ENCODE measurements around the gene HNRNPC.

DNA sequence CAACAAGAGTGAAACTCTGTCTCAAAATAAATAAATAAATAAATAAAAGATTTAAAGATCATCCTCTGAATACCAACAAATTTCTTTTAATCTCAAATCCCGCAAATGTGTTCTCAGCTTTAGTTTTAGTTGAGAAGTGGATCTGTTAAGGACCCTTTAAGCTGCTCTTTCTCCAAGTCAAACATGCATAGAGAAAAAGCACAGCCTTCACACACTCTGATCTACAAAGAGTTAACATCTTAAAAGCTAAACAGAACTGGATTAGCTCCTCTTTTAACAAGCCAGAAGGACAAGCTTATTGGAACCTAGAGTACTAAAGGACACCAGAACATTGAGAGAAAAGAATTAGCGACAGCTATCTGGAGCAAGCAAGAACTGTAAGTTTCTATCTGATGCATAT, 10.5 kb upstream of the HNRNPC start, which contains the start of gene RPGRIP1:
- TF ChIP-seq, protein P1, sequence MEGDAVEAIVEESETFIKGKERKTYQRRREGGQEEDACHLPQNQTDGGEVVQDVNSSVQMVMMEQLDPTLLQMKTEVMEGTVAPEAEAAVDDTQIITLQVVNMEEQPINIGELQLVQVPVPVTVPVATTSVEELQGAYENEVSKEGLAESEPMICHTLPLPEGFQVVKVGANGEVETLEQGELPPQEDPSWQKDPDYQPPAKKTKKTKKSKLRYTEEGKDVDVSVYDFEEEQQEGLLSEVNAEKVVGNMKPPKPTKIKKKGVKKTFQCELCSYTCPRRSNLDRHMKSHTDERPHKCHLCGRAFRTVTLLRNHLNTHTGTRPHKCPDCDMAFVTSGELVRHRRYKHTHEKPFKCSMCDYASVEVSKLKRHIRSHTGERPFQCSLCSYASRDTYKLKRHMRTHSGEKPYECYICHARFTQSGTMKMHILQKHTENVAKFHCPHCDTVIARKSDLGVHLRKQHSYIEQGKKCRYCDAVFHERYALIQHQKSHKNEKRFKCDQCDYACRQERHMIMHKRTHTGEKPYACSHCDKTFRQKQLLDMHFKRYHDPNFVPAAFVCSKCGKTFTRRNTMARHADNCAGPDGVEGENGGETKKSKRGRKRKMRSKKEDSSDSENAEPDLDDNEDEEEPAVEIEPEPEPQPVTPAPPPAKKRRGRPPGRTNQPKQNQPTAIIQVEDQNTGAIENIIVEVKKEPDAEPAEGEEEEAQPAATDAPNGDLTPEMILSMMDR (conservative IDR thresholded peaks at IDR 0.05; ENCODE audit: low read length): no peak
- TF ChIP-seq EZH2phosphoT487 (IDR thresholded peaks at IDR 0.05; ENCODE audit: borderline replicate concordance, low read depth, low read length): no peak

Measured in OCI-LY7 (cell line).